Measurements from ENCODE around the gene CPPED1. TPM values are rescaled to one million over a fixed set of nuclear protein-coding genes. Genes with fewer than 3 reads are reported as not detected.

Gene CPPED1
- total and polyA plus RNA-seq, 10 donors: 10.0 to 66.3 (median 45.4) TPM

GRCh38 chr16:12742741-12743140, 60.9 kb downstream of the CPPED1 start:
- Histone ChIP-seq H3K4me3 (no peak overlapping the region), H3K27ac (no peak overlapping the region), H3K9me3 (peaks cover 0 to 25% (median 15%) of the 10 kb centered on the region in 8 donors), H3K4me1 (no peaks in the 10 kb centered on the region), H3K27me3 (replicated peaks in 1 of 7) (no peaks in the 10 kb centered on the region), H3K36me3 (peaks cover 0 to 44% (median 3%) of the 10 kb centered on the region in 6 donors)
- TF ChIP-seq POLR2A (IDR thresholded peaks at IDR 0.05) (no peak), CTCF (IDR thresholded peaks at IDR 0.05 in 8 of 11, conservative IDR thresholded peaks at IDR 0.05 in 3 of 11) (no peak), POLR2AphosphoS5 (IDR thresholded peaks at IDR 0.05) (no peak)
- DNase-seq: no peak
- WGBS, 5 donors: 70 to 94% (median 80%) methylated on average over 4 of the region's 4 CpGs
- intact Hi-C loops (cut with DNase I; ENCODE audit: low total_unique reads): no loop called here

- no peak for TF ChIP-seq POLR2A (IDR thresholded peaks at IDR 0.05)
- WGBS, 5 donors: 82 to 92% (median 89%) methylated on average over 6 of the region's 6 CpGs
These were observed 62.6 kb downstream of the CPPED1 start for GRCh38 chr16:12740986-12741610.

GRCh38 chr16:12739738-12740137, 63.9 kb downstream of the CPPED1 start:
- H3K27ac ChIP-seq: no peak overlapping the region
- peaks cover 0 to 74% (median 5%) of the 10 kb centered on the region in 6 donors for H3K36me3 ChIP-seq
- DNase-seq: no peak
- H3K27me3 ChIP-seq (replicated peaks in 1 of 7): no peaks in the 10 kb centered on the region
- TF ChIP-seq CTCF (IDR thresholded peaks at IDR 0.05 in 8 of 11, conservative IDR thresholded peaks at IDR 0.05 in 3 of 11) (no peak), POLR2A (IDR thresholded peaks at IDR 0.05) (no peak), POLR2AphosphoS5 (IDR thresholded peaks at IDR 0.05) (no peak)
- H3K4me1 ChIP-seq: no peaks in the 10 kb centered on the region
- peaks cover 0 to 15% (median 9%) of the 10 kb centered on the region in 8 donors for H3K9me3 ChIP-seq
- H3K4me3 ChIP-seq: no peak overlapping the region
- 97 to 99% (median 99%) methylated on average over 3 of the region's 3 CpGs for WGBS, 5 donors
- intact Hi-C loops (cut with DNase I; ENCODE audit: low total_unique reads): no loop called here

More at GRCh38 chr16:12740986-12741610, 62.6 kb downstream of the CPPED1 start:
- Histone ChIP-seq H3K9me3 (peaks cover 0 to 25% (median 15%) of the 10 kb centered on the region in 8 donors), H3K4me3 (no peak overlapping the region), H3K4me1 (no peaks in the 10 kb centered on the region), H3K27ac (no peak overlapping the region), H3K27me3 (replicated peaks in 1 of 7) (no peaks in the 10 kb centered on the region), H3K36me3 (peaks cover 0 to 60% (median 5%) of the 10 kb centered on the region in 6 donors)
- intact Hi-C loops (cut with DNase I; ENCODE audit: low total_unique reads): no loop called here
- DNase-seq: no peak

GRCh38 chr16:12737563-12737962, 66.1 kb downstream of the CPPED1 start:
- DNase-seq: no peak
- Histone ChIP-seq H3K9me3 (peaks cover 0 to 31% (median 20%) of the 10 kb centered on the region in 8 donors), H3K36me3 (peaks cover 0 to 94% (median 8%) of the 10 kb centered on the region in 6 donors), H3K4me1 (no peaks in the 10 kb centered on the region), H3K4me3 (no peak overlapping the region), H3K27me3 (replicated peaks in 1 of 7) (no peaks in the 10 kb centered on the region), H3K27ac (no peak overlapping the region)
- intact Hi-C loops (cut with DNase I; ENCODE audit: low total_unique reads): no loop called here
- TF ChIP-seq POLR2AphosphoS5 (IDR thresholded peaks at IDR 0.05) (no peak), POLR2A (IDR thresholded peaks at IDR 0.05) (no peak), CTCF (IDR thresholded peaks at IDR 0.05 in 8 of 11, conservative IDR thresholded peaks at IDR 0.05 in 3 of 11) (no peak)
- WGBS, 5 donors: 82 to 89% (median 86%) methylated on average over 6 of the region's 6 CpGs

All from spleen (tissue), 11 donors.